PC-3 (cell line): Measurements from ENCODE around the gene RRAS. TPM values are rescaled to one million over a fixed set of nuclear protein-coding genes. Genes with fewer than 3 reads are reported as not detected.
"Not testable (repeated sequence)": the region's sequence is repeated elsewhere in the genome, so short reads cannot be mapped to it uniquely, and the experiment has no call there.

Experiments
- ATAC-seq: fragments of 200-7000 bp; cut with Tn5 transposase; 2 replicates; pipeline ENCODE4 v1.9.1; 2020; ENCODE audit warnings: mild to moderate bottlenecking, moderate library complexity
- BruUV-seq: library from RNA; stranded (reverse); fragments of 400-500 nt; replicated peaks from 2 replicates; lab custom pipeline; 2021; lab: Mats Ljungman, UMichigan
- CTCF ChIA-PET: fragments of 300-600 bp; sonication (Branson Sonifier 250); formaldehyde crosslinking; loops from one replicate; lab custom pipeline; 2022; ENCODE audit warnings: antibody characterized with exemption; lab: Charles Lee
- POLR2A ChIA-PET: fragments of 300-600 bp; sonication (Branson Sonifier 250); formaldehyde crosslinking; loops from one replicate; lab custom pipeline; 2022; ENCODE audit warnings: antibody characterized with exemption; ENCODE audit not compliant: unreplicated experiment; lab: Charles Lee
- DNase-seq: peaks from one replicate; pipeline ENCODE4 v3.0.0-alpha.2; 2015
- H2AFZ ChIP-seq: fragments of 300-600 bp; sonication (generic); 2 replicates; pipeline ENCODE4 v1.6.0; 2016; ENCODE audit warnings: antibody characterized with exemption, low read length
- H3F3A ChIP-seq: fragments of 300-600 bp; sonication (generic); one replicate; pipeline ENCODE4 v1.6.0; 2017; ENCODE audit warnings: antibody characterized with exemption, low read length, control low read depth, mild to moderate bottlenecking; ENCODE audit not compliant: unreplicated experiment
- H3K27ac ChIP-seq: fragments of 300-600 bp; sonication (generic); 2 replicates; pipeline ENCODE4 v1.5.1; 2016; ENCODE audit warnings: mild to moderate bottlenecking, low read length
- H3K27me3 ChIP-seq: fragments of 300-600 bp; sonication (generic); 2 replicates; pipeline ENCODE4 v1.6.1; 2016; ENCODE audit warnings: low read length, mixed read lengths
- H3K36me3 ChIP-seq: fragments of 300-600 bp; sonication (generic); 2 replicates; pipeline ENCODE4 v1.6.1; 2016; ENCODE audit warnings: low read depth, mixed run types, low read length, mixed read lengths
- H3K4me1 ChIP-seq: fragments of 300-600 bp; sonication (generic); 2 replicates; pipeline ENCODE4 v1.5.1; 2016; ENCODE audit warnings: low read length; ENCODE audit not compliant: insufficient read depth
- H3K4me2 ChIP-seq: fragments of 300-600 bp; sonication (generic); 2 replicates; pipeline ENCODE4 v1.6.0; 2016; ENCODE audit warnings: low read length
- H3K4me3 ChIP-seq: fragments of 300-600 bp; sonication (generic); 2 replicates; pipeline ENCODE4 v1.5.1; 2016; ENCODE audit warnings: mild to moderate bottlenecking, low read length, mixed read lengths
- H3K79me2 ChIP-seq: fragments of 300-600 bp; sonication (generic); 2 replicates; pipeline ENCODE4 v1.6.1; 2017; ENCODE audit warnings: low read length, mixed read lengths
- H3K9ac ChIP-seq: fragments of 300-600 bp; sonication (generic); 2 replicates; pipeline ENCODE4 v1.6.0; 2016; ENCODE audit warnings: mild to moderate bottlenecking, low read length
- H3K9me2 ChIP-seq: fragments of 300-600 bp; sonication (generic); replicated peaks from 2 replicates; pipeline ENCODE4 v1.6.1; 2016; ENCODE audit warnings: mixed run types, low read length, mixed read lengths
- H3K9me3 ChIP-seq: fragments of 300-600 bp; sonication (generic); 2 replicates; pipeline ENCODE4 v1.6.1; 2016; ENCODE audit warnings: low read length, mixed read lengths
- H4K20me1 ChIP-seq: fragments of 300-600 bp; sonication (generic); 2 replicates; pipeline ENCODE4 v1.6.1; 2016; ENCODE audit warnings: low read length, mixed read lengths
- CTCF ChIP-seq: fragments of 300-600 bp; sonication (generic); conservative IDR thresholded peaks from 2 replicates; pipeline ENCODE4 v1.5.1; 2017; ENCODE audit warnings: antibody characterized with exemption, low read depth, mild to moderate bottlenecking, low read length
- EZH2 ChIP-seq: fragments of 300-600 bp; sonication (generic); IDR thresholded peaks from one replicate; pipeline ENCODE4 v1.6.1; 2017; ENCODE audit warnings: antibody characterized with exemption, mild to moderate bottlenecking, low read length; ENCODE audit not compliant: unreplicated experiment
- EZH2phosphoT487 ChIP-seq: fragments of 300-600 bp; sonication (generic); IDR thresholded peaks from 2 replicates; pipeline ENCODE4 v1.6.1; 2018; ENCODE audit warnings: mild to moderate bottlenecking, antibody characterized with exemption, low read length, borderline replicate concordance
- intact Hi-C: fragments of 100-400 bp; cut with micrococcal nuclease; formaldehyde crosslinking; loops from 2 replicates; pipeline ENCODE4 v1.9.0; 2023
- total RNA-seq: library from RNA; depleted of rRNA; stranded (reverse); fragments of >200 nt; gene quantifications from 2 replicates; pipeline ENCODE4 v1.2.3, GENCODE V29; 2014

The RRAS gene
- total RNA-seq, 1 experiment from 2014 or later: 32.0 TPM

DNA sequence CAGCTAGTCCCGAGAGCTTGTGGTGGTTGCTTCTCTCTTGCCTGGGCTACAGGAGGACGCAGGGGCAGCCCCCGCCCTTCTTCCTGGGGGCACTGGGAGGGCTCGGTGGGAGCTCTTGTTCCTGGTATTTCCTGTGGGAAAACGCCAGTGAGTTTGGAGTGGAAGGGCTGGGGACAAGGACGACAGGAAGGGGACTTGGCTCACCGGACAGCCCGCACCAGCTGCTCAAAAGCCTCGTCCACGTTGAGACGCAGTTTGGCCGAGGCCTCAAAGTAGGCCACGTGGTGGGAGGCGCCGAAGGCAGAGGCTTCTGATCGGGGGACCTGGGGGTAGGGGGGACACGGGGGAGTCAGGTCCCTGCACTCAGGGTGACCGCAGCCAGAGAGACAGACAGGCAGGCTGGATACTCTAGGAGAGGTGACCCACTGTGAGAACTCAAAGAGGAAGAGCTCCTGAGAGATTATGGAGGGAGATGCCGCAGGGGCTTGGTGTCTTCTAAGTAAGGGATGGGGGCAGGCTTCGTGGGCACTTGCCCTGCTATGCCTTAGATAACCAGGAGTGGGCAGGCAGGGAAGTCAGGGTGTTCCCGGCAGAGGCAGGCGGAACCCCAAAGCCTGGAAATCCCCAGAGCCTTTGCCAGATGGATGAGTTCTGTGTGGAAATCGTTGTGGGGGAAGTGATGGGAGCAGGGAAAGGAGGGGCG, 4.3 kb downstream of the RRAS start:
- H3K36me3 ChIP-seq: no peaks in the 10 kb centered on the region
- no peak overlapping the region for H3K27ac ChIP-seq
- POLR2A ChIA-PET: no interaction called here
- no peak overlapping the region for H3K9ac ChIP-seq
- no peaks in the 10 kb centered on the region for H3K9me2 ChIP-seq
- ATAC-seq: no peak
- no peak overlapping the region for H3K4me3 ChIP-seq
- CTCF ChIA-PET: no interaction called here
- TF ChIP-seq EZH2: no peak
- TF ChIP-seq CTCF: no peak
- no peaks in the 10 kb centered on the region for H3K9me3 ChIP-seq
- BruUV-seq: no TSS peak
- H3K79me2 ChIP-seq: 0 out of 2 replicates have a peak, but pooled peaks cover 3% of the 10 kb centered on the region
- H3K4me2 ChIP-seq: no peak overlapping the region
- intact Hi-C loops: no loop called here
- no peaks in the 10 kb centered on the region for H4K20me1 ChIP-seq
- H3K27me3 ChIP-seq: no peaks in the 10 kb centered on the region
- H3K4me1 ChIP-seq: peaks cover 23% of the 10 kb centered on the region
- no peak for DNase-seq
- no peak overlapping the region for H2AFZ ChIP-seq
- H3F3A ChIP-seq: no peaks in the 10 kb centered on the region

DNA sequence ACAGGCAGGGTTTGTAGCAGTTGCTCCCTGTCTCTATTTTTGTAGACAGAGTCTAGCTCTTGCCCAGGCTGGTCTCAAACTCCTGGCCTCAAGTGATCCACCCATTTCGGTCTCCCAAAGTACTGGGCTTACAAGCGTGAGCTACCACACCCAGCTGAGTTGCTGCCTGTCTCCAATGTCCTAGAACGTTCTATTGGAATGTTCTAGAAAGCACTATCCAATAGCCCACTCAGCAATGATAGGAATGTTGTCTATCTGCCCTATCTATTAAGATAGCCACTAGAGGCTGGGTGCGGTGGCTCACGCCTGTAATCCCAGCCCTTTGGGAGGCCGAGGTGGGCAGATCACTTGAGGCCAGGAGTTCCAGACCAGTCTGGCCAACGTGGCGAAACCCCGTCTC, 6.7 kb downstream of the RRAS start:
- intact Hi-C loops, CTCF ChIA-PET, ATAC-seq, H3K36me3 ChIP-seq, H3K9ac ChIP-seq, H3K9me3 ChIP-seq, H3K4me1 ChIP-seq, H2AFZ ChIP-seq, H3K79me2 ChIP-seq, DNase-seq, H3F3A ChIP-seq, H3K27ac ChIP-seq, H3K4me3 ChIP-seq, H3K27me3 ChIP-seq, H3K4me2 ChIP-seq, POLR2A ChIA-PET, BruUV-seq, H3K9me2 ChIP-seq, H4K20me1 ChIP-seq: not testable (repeated sequence)

GRCh38 chr19:49632576-49632975, 7.4 kb downstream of the RRAS start:
- Histone ChIP-seq H3K9me2 (no peaks in the 10 kb centered on the region), H4K20me1 (no peaks in the 10 kb centered on the region), H2AFZ (no peak overlapping the region), H3K79me2 (no peaks in the 10 kb centered on the region), H3K4me2 (no peak overlapping the region), H3K36me3 (peaks cover 3% of the 10 kb centered on the region; the same call in 1 of the 2 replicates), H3K9ac (no peak overlapping the region), H3K9me3 (no peaks in the 10 kb centered on the region), H3K27me3 (no peaks in the 10 kb centered on the region), H3F3A (no peaks in the 10 kb centered on the region), H3K27ac (no peak overlapping the region), H3K4me1 (peaks cover under 1% of the 10 kb centered on the region; the same call in 1 of the 2 replicates), H3K4me3 (no peak overlapping the region)
- TF ChIP-seq EZH2phosphoT487 (no peak), EZH2 (no peak), CTCF (no peak)
- DNase-seq (no peak), ATAC-seq (no peak)
- CTCF ChIA-PET: no interaction called here
- POLR2A ChIA-PET: no interaction called here
- intact Hi-C loops: no loop called here
- no TSS peak for BruUV-seq
